Cardiac muscle cell (in vitro differentiated cells and primary cell): ENCODE results near the gene RSPO4. TPM values are rescaled to one million over a fixed set of nuclear protein-coding genes. Genes with fewer than 3 reads are reported as not detected.

Experiments used
- DNase-seq, 2 donors: peaks; one replicate each; pipeline versions ENCODE4 v3.0.0 to v3.0.0-alpha.2; 2010 to 2017; ENCODE audit warnings: low read depth in 1 of 2, low spot score in 1 of 2
- H3K27ac ChIP-seq: fragments of 200-600 bp; sonication (generic); 2 replicates; pipeline ENCODE4 v1.5.1; 2016
- H3K27me3 ChIP-seq: fragments of 200-600 bp; sonication (generic); 2 replicates; pipeline ENCODE4 v1.6.0; 2016; ENCODE audit warnings: control low read depth
- H3K36me3 ChIP-seq: fragments of 200-600 bp; sonication (generic); 2 replicates; pipeline ENCODE4 v1.5.1; 2016; ENCODE audit warnings: control low read depth
- H3K4me1 ChIP-seq: fragments of 200-600 bp; sonication (generic); 2 replicates; pipeline ENCODE4 v1.8.1; 2017; ENCODE audit warnings: low read depth, mild to moderate bottlenecking, mixed run types
- H3K4me3 ChIP-seq: fragments of 200-600 bp; sonication (generic); 2 replicates; pipeline ENCODE4 v1.5.1; 2016; ENCODE audit warnings: mild to moderate bottlenecking
- H3K9me3 ChIP-seq: fragments of 200-600 bp; sonication (generic); 2 replicates; pipeline ENCODE4 v1.5.1; 2017; ENCODE audit warnings: low read depth, mild to moderate bottlenecking, control low read depth
- polyA plus RNA-seq: library from polyadenylated mRNA; unstranded; fragments of >200 nt; fragmentation: Nextera tagmentation; extraction: Ambion mirVana; gene quantifications from 2 replicates; pipeline ENCODE4 v1.2.1, GENCODE V29; 2016
- total RNA-seq: library from RNA; depleted of rRNA; stranded (reverse); fragments of >200 nt; gene quantifications from 2 replicates; pipeline ENCODE4 v1.2.3, GENCODE V29; 2016
- TF ChIP-seq, protein P1 (sequence below): IDR thresholded peaks from 2 replicates; pipeline ENCODE4 v1.5.1; 2012; ENCODE audit warnings: low read depth, mild to moderate bottlenecking, low read length

The RSPO4 gene
- total and polyA plus RNA-seq, 2 experiments from 2014 or later, result 8.1 to 8.4 TPM

DNA sequence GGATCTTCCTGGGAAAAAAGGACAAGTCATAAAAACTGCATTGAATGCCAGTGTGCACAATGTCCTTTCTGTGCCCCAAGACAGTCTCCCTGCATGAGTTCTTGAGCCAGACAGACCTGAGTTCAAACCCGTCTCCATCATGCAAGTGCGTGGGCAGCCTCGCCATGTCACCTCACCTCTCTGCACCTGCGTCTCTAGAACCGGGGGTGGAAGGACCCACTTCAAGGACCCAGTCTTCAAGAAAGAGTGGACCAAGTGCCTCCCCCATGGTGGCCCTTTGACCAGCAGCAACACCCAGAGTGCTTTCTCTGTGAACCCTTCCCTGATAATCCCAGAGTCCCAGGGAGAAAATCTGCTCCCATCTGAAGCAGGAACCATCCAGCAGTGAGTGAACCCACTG, 62.5 kb downstream of the RSPO4 start:
- TF ChIP-seq, protein P1, sequence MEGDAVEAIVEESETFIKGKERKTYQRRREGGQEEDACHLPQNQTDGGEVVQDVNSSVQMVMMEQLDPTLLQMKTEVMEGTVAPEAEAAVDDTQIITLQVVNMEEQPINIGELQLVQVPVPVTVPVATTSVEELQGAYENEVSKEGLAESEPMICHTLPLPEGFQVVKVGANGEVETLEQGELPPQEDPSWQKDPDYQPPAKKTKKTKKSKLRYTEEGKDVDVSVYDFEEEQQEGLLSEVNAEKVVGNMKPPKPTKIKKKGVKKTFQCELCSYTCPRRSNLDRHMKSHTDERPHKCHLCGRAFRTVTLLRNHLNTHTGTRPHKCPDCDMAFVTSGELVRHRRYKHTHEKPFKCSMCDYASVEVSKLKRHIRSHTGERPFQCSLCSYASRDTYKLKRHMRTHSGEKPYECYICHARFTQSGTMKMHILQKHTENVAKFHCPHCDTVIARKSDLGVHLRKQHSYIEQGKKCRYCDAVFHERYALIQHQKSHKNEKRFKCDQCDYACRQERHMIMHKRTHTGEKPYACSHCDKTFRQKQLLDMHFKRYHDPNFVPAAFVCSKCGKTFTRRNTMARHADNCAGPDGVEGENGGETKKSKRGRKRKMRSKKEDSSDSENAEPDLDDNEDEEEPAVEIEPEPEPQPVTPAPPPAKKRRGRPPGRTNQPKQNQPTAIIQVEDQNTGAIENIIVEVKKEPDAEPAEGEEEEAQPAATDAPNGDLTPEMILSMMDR, result no peak

GRCh38 chr20:934186-934840, 67.8 kb downstream of the RSPO4 start:
- Histone ChIP-seq H3K27me3 (no peaks in the 10 kb centered on the region), H3K4me3 (no peak overlapping the region), H3K9me3 (no peaks in the 10 kb centered on the region), H3K4me1 (no peaks in the 10 kb centered on the region), H3K27ac (no peak overlapping the region), H3K36me3 (no peaks in the 10 kb centered on the region)
- no peak for DNase-seq
- TF ChIP-seq, protein P1, result no peak

More for the DNA sequence above, 62.5 kb downstream of the RSPO4 start:
- no peaks in the 10 kb centered on the region for H3K9me3 ChIP-seq
- H3K4me1 ChIP-seq, result peaks cover 7% of the 10 kb centered on the region
- no peak overlapping the region for H3K27ac ChIP-seq
- H3K27me3 ChIP-seq, result no peaks in the 10 kb centered on the region
- DNase-seq, result no peak
- no peak overlapping the region for H3K4me3 ChIP-seq
- no peaks in the 10 kb centered on the region for H3K36me3 ChIP-seq

- Histone ChIP-seq H3K4me3 (no peak overlapping the region), H3K36me3 (no peaks in the 10 kb centered on the region), H3K4me1 (no peaks in the 10 kb centered on the region), H3K27me3 (no peaks in the 10 kb centered on the region), H3K27ac (no peak overlapping the region), H3K9me3 (no peaks in the 10 kb centered on the region)
- DNase-seq, result no peak
- TF ChIP-seq, protein P1, result no peak
These were observed 69.1 kb downstream of the RSPO4 start for GRCh38 chr20:933029-933428.

DNA sequence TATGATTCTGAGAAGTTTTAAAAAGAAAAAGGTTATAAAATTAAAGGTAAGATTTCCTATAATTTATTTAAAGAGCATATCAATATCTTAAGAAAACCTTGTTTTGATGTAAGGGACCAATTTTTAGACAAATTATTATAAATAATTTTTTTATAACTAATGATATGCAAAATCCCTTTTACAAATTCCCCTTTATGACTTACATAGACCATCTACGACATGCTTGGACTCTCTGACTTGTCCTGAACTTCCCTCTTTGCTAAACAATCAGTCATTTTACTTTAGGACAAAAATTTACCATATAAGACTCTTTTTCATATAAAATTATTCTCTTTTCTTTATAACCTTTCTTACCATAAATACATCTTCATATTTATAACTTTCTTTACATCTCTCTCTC, 70.7 kb downstream of the RSPO4 start:
- Histone ChIP-seq H3K9me3 (no peaks in the 10 kb centered on the region), H3K27ac (no peak overlapping the region), H3K4me3 (no peak overlapping the region), H3K4me1 (peaks cover 8% of the 10 kb centered on the region), H3K27me3 (no peaks in the 10 kb centered on the region), H3K36me3 (no peaks in the 10 kb centered on the region)
- TF ChIP-seq, protein P1, result no peak
- DNase-seq, result peak in 1 of 2 donors; percentile 21

- TF ChIP-seq, protein P1, result no peak
- Histone ChIP-seq H3K4me3 (no peak overlapping the region), H3K27me3 (no peaks in the 10 kb centered on the region), H3K36me3 (no peaks in the 10 kb centered on the region), H3K4me1 (peaks cover 18% of the 10 kb centered on the region), H3K27ac (peak overlapping the region; percentile 62), H3K9me3 (no peaks in the 10 kb centered on the region)
- peak in 1 of 2 donors; percentile 36 for DNase-seq
These were observed 75.4 kb downstream of the RSPO4 start for GRCh38 chr20:926670-927069.
